Measurements from ENCODE around the gene ZNF136.

The ZNF136 gene

DNA sequence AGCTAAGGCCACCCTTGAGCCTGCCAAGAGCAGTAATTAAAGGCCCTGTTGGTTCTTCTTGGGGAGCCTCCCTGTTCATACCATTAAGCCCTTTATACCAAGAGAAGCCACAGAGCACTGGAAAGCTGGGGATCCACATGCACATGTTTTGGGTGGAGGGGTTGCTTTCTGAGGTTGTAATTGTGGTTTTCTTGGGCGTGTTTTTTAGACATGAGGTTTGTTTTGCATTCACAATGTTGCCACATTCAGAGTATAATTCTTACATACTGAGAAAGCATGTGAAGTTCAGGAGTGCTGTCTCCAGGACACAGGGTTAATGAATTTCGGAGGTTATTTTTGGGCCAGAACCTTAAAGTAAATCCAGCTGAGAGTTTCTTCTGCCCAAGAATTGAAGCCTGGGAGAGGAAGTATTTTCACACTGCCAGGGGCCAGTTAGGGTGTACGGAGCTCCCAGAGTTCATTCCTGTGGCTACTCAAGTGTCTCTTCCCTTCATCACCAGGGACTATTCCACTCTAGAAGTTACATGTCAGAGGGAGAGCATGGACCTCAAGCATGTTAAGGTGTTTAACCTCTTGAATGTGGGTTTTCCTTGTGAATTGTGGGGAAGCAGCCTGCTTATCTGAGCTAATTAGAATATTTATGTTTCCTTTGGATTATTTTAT lies 37.0 kb downstream of the ZNF136 start:
- peaks cover 21% of the 10 kb centered on the region for H3K9me3 ChIP-seq (ENCODE audit: control insufficient read depth, insufficient read depth, low read length)

DNA sequence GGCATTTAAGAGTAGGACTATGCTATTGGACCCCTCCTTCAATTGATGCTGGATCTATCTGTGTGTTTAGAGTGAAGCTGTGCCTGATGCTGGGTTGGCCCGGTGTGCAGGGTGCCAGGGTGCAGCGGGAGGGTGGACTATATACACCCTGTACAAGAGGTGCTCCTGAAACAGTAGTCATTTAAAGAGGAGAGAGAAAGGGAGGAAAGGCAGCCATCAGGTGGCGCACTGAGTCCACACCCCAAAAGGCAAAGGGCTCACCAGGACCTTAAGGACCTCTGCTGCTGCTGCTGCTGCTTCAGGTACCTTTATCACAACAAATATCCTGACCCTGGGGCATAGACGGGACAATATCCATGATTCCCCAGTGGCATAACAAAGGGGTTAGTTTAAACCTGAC lies 39.4 kb downstream of the ZNF136 start:
- Histone ChIP-seq H3K36me3 (ENCODE audit: control insufficient read depth, insufficient read depth, low read length) (no peaks in the 10 kb centered on the region), H3K9ac (ENCODE audit: low read depth, low read length) (no peak overlapping the region), H3K9me3 (ENCODE audit: control insufficient read depth, insufficient read depth, low read length) (peaks cover 23% of the 10 kb centered on the region), H3K4me1 (ENCODE audit: control insufficient read depth, insufficient read depth, low read length) (no peaks in the 10 kb centered on the region), H3K4me3 (ENCODE audit: low read depth, low read length) (no peak overlapping the region), H3K27me3 (ENCODE audit: control insufficient read depth, insufficient read depth, low read length) (no peaks in the 10 kb centered on the region)

More for the DNA sequence above, 37.0 kb downstream of the ZNF136 start:
- Histone ChIP-seq H3K27me3 (ENCODE audit: control insufficient read depth, insufficient read depth, low read length) (no peaks in the 10 kb centered on the region), H3K4me1 (ENCODE audit: control insufficient read depth, insufficient read depth, low read length) (no peaks in the 10 kb centered on the region), H3K4me3 (ENCODE audit: low read depth, low read length) (no peak overlapping the region), H3K9ac (ENCODE audit: low read depth, low read length) (no peak overlapping the region), H3K36me3 (ENCODE audit: control insufficient read depth, insufficient read depth, low read length) (no peaks in the 10 kb centered on the region)

DNA sequence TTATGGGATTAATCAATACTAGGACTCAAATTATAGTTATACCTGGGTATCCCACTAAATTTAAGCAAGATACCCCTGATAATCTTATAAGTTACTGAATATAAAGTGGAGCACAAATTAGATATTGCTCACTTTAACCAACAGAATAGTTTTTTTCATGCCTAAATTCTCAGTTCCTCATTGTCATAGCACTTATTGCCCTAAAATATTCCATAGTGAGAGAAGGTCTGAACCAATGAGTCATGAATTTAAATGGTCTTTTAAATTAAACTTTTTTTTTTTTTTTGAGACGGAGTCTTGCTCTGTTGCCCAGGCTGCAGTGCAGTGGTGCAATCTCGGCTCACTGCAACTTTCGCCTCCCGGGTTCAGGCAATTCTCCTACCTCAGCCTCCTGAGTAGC lies 42.4 kb downstream of the ZNF136 start:
- no peaks in the 10 kb centered on the region for H3K27me3 ChIP-seq (ENCODE audit: control insufficient read depth, insufficient read depth, low read length)
- H3K9me3 ChIP-seq (ENCODE audit: control insufficient read depth, insufficient read depth, low read length) = peaks cover 11% of the 10 kb centered on the region
- H3K36me3 ChIP-seq (ENCODE audit: control insufficient read depth, insufficient read depth, low read length) = no peaks in the 10 kb centered on the region
- H3K9ac ChIP-seq (ENCODE audit: low read depth, low read length) = no peak overlapping the region
- no peak overlapping the region for H3K4me3 ChIP-seq (ENCODE audit: low read depth, low read length)
- H3K4me1 ChIP-seq (ENCODE audit: control insufficient read depth, insufficient read depth, low read length) = no peaks in the 10 kb centered on the region

DNA sequence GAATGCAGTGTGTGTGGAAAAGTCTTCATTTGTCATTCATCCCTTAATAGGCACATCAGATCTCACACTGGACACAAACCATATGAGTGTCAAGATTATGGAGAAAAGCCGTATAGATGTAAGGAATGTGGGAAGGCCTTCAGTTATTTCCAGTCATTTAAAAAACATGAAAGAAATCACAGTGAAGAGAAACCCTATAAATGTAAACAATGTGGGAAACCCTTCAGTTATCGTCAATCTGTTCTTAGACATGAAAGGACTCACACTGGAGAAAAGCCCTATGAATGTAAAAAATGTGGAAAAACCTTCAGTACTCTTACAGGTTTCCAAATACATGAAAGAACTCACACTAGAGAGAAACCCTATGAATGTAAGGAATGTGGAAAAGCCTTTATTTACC lies 45.3 kb downstream of the ZNF136 start:
- Histone ChIP-seq H3K27me3 (ENCODE audit: control insufficient read depth, insufficient read depth, low read length) (no peaks in the 10 kb centered on the region), H3K4me3 (ENCODE audit: low read depth, low read length) (no peak overlapping the region), H3K36me3 (ENCODE audit: control insufficient read depth, insufficient read depth, low read length) (no peaks in the 10 kb centered on the region), H3K4me1 (ENCODE audit: control insufficient read depth, insufficient read depth, low read length) (no peaks in the 10 kb centered on the region), H3K9ac (ENCODE audit: low read depth, low read length) (no peak overlapping the region), H3K9me3 (ENCODE audit: control insufficient read depth, insufficient read depth, low read length) (peaks cover 8% of the 10 kb centered on the region)

DNA sequence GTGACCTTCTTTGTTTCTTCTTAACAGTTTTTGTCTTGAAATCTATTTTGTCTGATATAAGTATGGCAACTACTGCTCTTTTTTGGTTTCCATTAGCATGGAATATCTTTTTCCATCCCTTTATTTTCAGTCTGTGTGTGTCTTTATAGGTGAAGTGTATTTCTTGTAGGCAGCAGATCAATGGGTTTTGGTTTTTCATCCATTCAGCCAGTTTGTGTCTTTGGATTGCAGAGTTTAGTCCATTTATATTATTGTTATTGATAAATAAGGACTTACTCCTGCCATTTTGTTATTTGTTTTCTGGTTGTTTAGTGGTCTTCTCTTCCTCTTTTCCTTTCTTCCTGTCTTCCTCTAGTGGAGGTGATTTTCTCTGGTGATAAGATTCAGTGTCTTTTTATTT lies 54.4 kb downstream of the ZNF136 start:
- no peak overlapping the region for H3K9ac ChIP-seq (ENCODE audit: low read depth, low read length)
- H3K4me3 ChIP-seq (ENCODE audit: low read depth, low read length) = no peak overlapping the region
- no peaks in the 10 kb centered on the region for H3K4me1 ChIP-seq (ENCODE audit: control insufficient read depth, insufficient read depth, low read length)
- peaks cover 12% of the 10 kb centered on the region for H3K9me3 ChIP-seq (ENCODE audit: control insufficient read depth, insufficient read depth, low read length)
- no peaks in the 10 kb centered on the region for H3K36me3 ChIP-seq (ENCODE audit: control insufficient read depth, insufficient read depth, low read length)
- no peaks in the 10 kb centered on the region for H3K27me3 ChIP-seq (ENCODE audit: control insufficient read depth, insufficient read depth, low read length)

DNA sequence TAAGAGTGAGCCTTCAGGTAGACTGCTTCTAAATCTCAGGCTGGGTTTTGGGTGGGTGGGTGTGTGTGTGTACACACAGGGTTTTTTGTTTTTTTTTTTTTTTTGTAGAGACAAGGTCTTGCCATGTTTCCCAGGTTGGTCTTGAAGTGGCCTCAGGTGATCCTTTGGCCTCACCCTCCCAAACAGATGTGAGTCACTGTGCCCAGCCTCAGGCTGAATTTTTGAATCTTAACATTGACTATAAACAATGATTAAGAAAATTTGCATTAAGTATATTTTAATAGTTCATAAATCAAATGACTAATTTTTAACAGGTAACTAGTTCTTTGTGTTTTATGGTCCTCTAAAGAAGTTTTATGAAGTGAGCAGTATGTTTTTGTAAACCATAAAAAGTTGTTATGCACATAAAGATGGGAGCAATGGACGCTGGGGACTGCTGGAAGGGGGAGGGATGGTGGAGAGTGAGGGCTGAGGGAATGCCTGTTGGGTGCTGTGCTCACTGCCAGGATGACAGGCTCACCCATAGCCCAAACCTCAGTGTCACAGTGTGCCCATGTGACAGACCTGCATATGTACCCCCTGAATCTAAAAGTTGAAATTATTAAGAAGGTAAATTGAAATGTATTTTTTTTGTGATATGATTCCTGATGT lies 60.2 kb downstream of the ZNF136 start:
- Histone ChIP-seq H3K4me3 (ENCODE audit: low read depth, low read length) (no peak overlapping the region), H3K9ac (ENCODE audit: low read depth, low read length) (no peak overlapping the region), H3K36me3 (ENCODE audit: control insufficient read depth, insufficient read depth, low read length) (no peaks in the 10 kb centered on the region), H3K27me3 (ENCODE audit: control insufficient read depth, insufficient read depth, low read length) (no peaks in the 10 kb centered on the region), H3K4me1 (ENCODE audit: control insufficient read depth, insufficient read depth, low read length) (no peaks in the 10 kb centered on the region), H3K9me3 (ENCODE audit: control insufficient read depth, insufficient read depth, low read length) (peaks cover 10% of the 10 kb centered on the region)

DNA sequence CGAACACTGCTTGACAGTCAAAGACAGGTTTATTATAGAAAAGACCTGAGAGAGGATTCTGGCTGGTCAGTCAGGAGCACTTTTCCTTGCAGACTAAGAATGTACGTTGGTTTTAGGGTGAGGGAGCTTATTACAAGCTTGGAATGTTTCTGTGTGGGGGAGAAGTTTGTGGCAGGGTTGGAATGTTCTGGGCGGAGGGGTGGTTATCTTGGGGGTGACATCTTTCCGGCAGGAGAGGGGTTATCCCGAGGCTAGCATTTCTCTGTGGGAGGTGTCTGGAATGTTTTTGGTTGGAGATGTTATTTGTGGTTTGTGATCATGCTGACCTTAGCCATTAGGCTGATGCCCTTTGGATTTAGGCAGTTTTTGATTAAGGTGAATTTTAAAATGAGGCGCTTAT lies 61.8 kb downstream of the ZNF136 start:
- H3K36me3 ChIP-seq (ENCODE audit: control insufficient read depth, insufficient read depth, low read length) = no peaks in the 10 kb centered on the region
- H3K4me3 ChIP-seq (ENCODE audit: low read depth, low read length) = no peak overlapping the region
- peaks cover 10% of the 10 kb centered on the region for H3K9me3 ChIP-seq (ENCODE audit: control insufficient read depth, insufficient read depth, low read length)
- no peak overlapping the region for H3K9ac ChIP-seq (ENCODE audit: low read depth, low read length)
- no peaks in the 10 kb centered on the region for H3K27me3 ChIP-seq (ENCODE audit: control insufficient read depth, insufficient read depth, low read length)
- no peaks in the 10 kb centered on the region for H3K4me1 ChIP-seq (ENCODE audit: control insufficient read depth, insufficient read depth, low read length)

DNA sequence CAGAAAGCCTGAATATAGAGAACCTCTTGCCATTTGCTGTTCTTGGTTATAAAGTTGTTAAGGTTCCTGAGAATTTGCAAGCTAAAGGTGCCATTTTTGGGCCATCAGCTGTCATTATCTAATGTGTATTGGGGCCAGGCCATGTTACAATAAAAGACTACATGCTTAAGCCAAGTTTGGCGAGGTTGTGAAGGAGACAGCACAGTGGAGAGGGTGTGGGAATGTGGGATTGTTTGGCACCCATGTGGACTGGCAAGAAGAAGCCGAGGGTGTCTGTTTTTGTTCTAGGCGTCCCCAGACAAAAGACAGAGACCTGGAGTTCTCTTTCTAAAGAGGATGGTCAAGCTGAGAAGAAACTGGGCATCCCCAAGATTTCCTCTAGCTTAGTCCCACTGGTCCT lies 67.1 kb downstream of the ZNF136 start:
- H3K4me1 ChIP-seq (ENCODE audit: control insufficient read depth, insufficient read depth, low read length) = no peaks in the 10 kb centered on the region
- peaks cover 10% of the 10 kb centered on the region for H3K9me3 ChIP-seq (ENCODE audit: control insufficient read depth, insufficient read depth, low read length)
- H3K27me3 ChIP-seq (ENCODE audit: control insufficient read depth, insufficient read depth, low read length) = no peaks in the 10 kb centered on the region
- no peak overlapping the region for H3K9ac ChIP-seq (ENCODE audit: low read depth, low read length)
- H3K4me3 ChIP-seq (ENCODE audit: low read depth, low read length) = no peak overlapping the region
- no peaks in the 10 kb centered on the region for H3K36me3 ChIP-seq (ENCODE audit: control insufficient read depth, insufficient read depth, low read length)

DNA sequence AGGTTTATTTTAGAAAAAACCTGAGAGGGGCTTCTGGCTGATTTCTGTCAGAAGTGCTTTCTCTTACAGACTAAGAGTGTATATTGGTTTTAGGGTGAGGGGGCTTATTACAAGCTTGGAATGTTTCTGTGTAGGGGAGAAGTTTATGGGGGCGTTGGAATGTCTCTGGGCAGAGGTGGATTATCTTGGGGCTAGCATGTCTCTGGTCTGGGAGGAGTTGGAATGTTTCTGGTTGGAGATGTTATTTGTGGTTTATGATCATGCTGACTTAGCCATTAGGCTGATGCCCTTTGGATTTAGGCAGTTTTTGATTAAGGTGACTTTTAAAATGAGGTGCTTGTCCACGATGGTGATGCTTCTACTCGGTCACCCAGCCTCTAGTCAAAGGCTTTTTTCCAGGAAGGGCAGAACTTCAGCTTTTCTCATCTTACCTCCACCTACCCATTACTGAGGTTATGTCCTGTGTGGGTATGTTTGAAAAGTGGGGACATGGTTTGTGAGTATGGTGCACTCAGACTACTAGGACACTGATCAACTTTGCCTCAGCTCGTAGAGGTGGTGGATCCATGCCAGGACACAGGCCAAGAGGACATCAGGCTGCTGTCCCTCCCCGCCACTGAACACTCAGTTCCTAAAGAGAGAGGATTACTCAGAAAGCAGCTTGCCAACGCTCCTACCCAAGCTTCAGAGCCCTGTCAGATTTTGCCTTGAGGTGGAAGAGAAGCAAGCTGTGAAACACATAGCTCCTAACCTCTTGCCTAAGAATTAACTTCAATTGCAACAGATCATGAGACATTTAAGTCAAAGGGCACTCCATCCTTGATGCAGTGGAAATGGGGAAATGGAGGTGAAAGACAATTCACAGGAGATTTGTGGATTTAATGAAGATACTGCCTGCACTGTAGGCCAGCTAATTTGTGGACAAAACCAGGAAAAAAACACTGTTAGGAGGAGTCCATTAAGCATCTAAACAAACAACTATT lies 68.1 kb downstream of the ZNF136 start:
- no peak overlapping the region for H3K9ac ChIP-seq (ENCODE audit: low read depth, low read length)
- no peaks in the 10 kb centered on the region for H3K27me3 ChIP-seq (ENCODE audit: control insufficient read depth, insufficient read depth, low read length)
- H3K4me3 ChIP-seq (ENCODE audit: low read depth, low read length) = no peak overlapping the region
- peaks cover 7% of the 10 kb centered on the region for H3K9me3 ChIP-seq (ENCODE audit: control insufficient read depth, insufficient read depth, low read length)
- H3K36me3 ChIP-seq (ENCODE audit: control insufficient read depth, insufficient read depth, low read length) = no peaks in the 10 kb centered on the region
- no peaks in the 10 kb centered on the region for H3K4me1 ChIP-seq (ENCODE audit: control insufficient read depth, insufficient read depth, low read length)

DNA sequence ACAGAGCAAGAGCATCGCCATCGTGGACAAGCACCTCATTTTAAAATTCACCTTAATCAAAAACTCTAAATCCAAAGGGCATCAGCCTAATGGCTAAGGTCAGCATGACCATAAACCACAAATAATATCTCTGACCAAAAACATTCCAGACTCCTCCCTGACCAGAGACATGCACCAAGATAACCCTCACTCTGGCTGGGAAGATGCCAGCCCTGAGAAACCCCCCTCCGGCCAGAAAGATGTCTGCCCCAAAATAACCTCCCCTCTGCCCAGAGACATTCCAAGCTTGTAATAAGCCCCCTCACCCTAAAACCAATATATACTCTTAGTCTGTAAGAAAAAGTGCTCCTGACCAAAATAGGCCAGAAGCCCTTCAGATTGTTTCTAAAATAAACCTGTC lies 70.1 kb downstream of the ZNF136 start:
- Histone ChIP-seq H3K9me3 (ENCODE audit: control insufficient read depth, insufficient read depth, low read length) (peaks cover 7% of the 10 kb centered on the region), H3K4me3 (ENCODE audit: low read depth, low read length) (no peak overlapping the region), H3K4me1 (ENCODE audit: control insufficient read depth, insufficient read depth, low read length) (no peaks in the 10 kb centered on the region), H3K9ac (ENCODE audit: low read depth, low read length) (no peak overlapping the region), H3K36me3 (ENCODE audit: control insufficient read depth, insufficient read depth, low read length) (no peaks in the 10 kb centered on the region), H3K27me3 (ENCODE audit: control insufficient read depth, insufficient read depth, low read length) (no peaks in the 10 kb centered on the region)

DNA sequence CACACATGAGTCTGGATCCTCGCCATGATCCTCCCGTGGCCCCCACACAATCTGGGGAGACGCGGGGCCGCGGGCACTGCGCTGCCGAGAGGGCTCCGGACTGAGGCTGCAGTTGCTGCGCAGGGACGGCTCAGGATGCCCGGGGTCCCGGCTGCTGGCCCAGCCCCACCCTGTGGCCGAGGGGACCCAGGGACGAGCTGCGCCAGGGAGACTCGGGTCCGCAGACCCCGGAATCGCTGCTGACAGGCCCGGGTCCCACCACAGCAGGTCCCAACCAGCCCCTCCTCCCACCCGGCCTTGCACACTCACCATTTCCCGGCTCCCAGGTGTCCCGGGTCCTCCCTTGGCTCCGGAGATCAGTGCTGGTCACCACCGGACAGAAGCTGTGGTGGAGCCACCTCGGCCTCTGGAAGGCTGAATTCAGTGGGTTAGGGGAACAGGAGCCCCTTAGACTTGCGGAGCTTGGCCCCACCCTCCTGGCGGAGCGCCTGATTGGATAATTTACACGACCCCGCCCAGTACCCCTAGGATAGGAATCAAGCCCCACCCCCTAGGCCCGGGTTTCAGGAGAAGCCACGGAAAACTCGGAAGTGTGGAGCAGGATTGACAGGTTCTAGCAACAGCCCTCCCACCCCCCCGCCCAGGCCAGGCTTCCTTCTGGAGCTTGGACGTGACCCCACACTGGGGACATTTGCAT lies 74.4 kb downstream of the ZNF136 start:
- Histone ChIP-seq H3K9me3 (ENCODE audit: control insufficient read depth, insufficient read depth, low read length) (no peaks in the 10 kb centered on the region), H3K4me3 (ENCODE audit: low read depth, low read length) (no peak overlapping the region), H3K9ac (ENCODE audit: low read depth, low read length) (no peak overlapping the region), H3K27me3 (ENCODE audit: control insufficient read depth, insufficient read depth, low read length) (no peaks in the 10 kb centered on the region), H3K36me3 (ENCODE audit: control insufficient read depth, insufficient read depth, low read length) (no peaks in the 10 kb centered on the region), H3K4me1 (ENCODE audit: control insufficient read depth, insufficient read depth, low read length) (no peaks in the 10 kb centered on the region)
